ENCODE results near the gene FERMT3.

Gene FERMT3

GRCh38 chr11:64185693-64186491, 20.6 kb upstream of the FERMT3 start, which contains the start of gene STIP1:
STIP1 (plus strand) TSS chr11:64186171; CDS start chr11:64186262, 91 bp downstream.
- peak; percentile 94 to 98 (median 97) for DNase-seq (ENCODE audit: low read depth in 3 of 3)

- DNase-seq (ENCODE audit: low read depth in 3 of 3) = peak in 1 of 3 experiments; percentile 17
These were observed 19.9 kb upstream of the FERMT3 start for GRCh38 chr11:64186492-64187165.

GRCh38 chr11:64192434-64192833, 14.1 kb upstream of the FERMT3 start:
- DNase-seq (ENCODE audit: low read depth in 3 of 3) = no peak

- no peak for DNase-seq (ENCODE audit: low read depth in 3 of 3)
These were observed 9.9 kb upstream of the FERMT3 start for GRCh38 chr11:64196626-64197025.

GRCh38 chr11:64198511-64198910, 8.0 kb upstream of the FERMT3 start:
- DNase-seq (ENCODE audit: low read depth in 3 of 3) = no peak

GRCh38 chr11:64201543-64201942, 5.0 kb upstream of the FERMT3 start:
- DNase-seq (ENCODE audit: low read depth in 3 of 3) = no peak

GRCh38 chr11:64202992-64203391, 3.5 kb upstream of the FERMT3 start:
- no peak for DNase-seq (ENCODE audit: low read depth in 3 of 3)

- no peak for DNase-seq (ENCODE audit: low read depth in 3 of 3)
These were observed 3.0 kb upstream of the FERMT3 start for GRCh38 chr11:64203421-64204079.

- no peak for DNase-seq (ENCODE audit: low read depth in 3 of 3)
These were observed 2.5 kb upstream of the FERMT3 start for GRCh38 chr11:64204080-64204440.

GRCh38 chr11:64204464-64204989, 2.0 kb upstream of the FERMT3 start:
- DNase-seq (ENCODE audit: low read depth in 3 of 3) = peak in 2 of 3 experiments; percentile 64 to 75

- DNase-seq (ENCODE audit: low read depth in 3 of 3) = peak; percentile 66 to 76 (median 73)
These were observed 950 bp downstream of the FERMT3 start for GRCh38 chr11:64207256-64208085.

- DNase-seq (ENCODE audit: low read depth in 3 of 3) = no peak
These were observed 1.7 kb downstream of the FERMT3 start for GRCh38 chr11:64208086-64208795.

- no peak for DNase-seq (ENCODE audit: low read depth in 3 of 3)
These were observed 2.5 kb downstream of the FERMT3 start for GRCh38 chr11:64208796-64209562.

GRCh38 chr11:64209563-64209843, 3.0 kb downstream of the FERMT3 start:
- DNase-seq (ENCODE audit: low read depth in 3 of 3) = no peak

GRCh38 chr11:64210301-64211020, 3.9 kb downstream of the FERMT3 start:
- no peak for DNase-seq (ENCODE audit: low read depth in 3 of 3)

- DNase-seq (ENCODE audit: low read depth in 3 of 3) = no peak
These were observed 4.8 kb downstream of the FERMT3 start for GRCh38 chr11:64211181-64211872.

- no peak for DNase-seq (ENCODE audit: low read depth in 3 of 3)
These were observed 10.4 kb downstream of the FERMT3 start for GRCh38 chr11:64216879-64217278.

- no peak for DNase-seq (ENCODE audit: low read depth in 3 of 3)
These were observed 12.3 kb downstream of the FERMT3 start for GRCh38 chr11:64218628-64219353.

Data from stimulated activated CD4-positive, alpha-beta T cell treated with anti-CD3 and anti-CD28 coated beads, TNF-alpha, amount 100 ng/mL, for 4 hours (primary cell).